Stimulated activated CD8-positive, alpha-beta memory T cell treated with anti-CD3 and anti-CD28 coated beads, Interleukin-15, amount 100 ng/mL, for 1 hour (primary cell): ENCODE data around the gene FARSB.

Experiments
- DNase-seq: peaks from one replicate; pipeline ENCODE4 v3.0.0-alpha.2; 2020; ENCODE audit warnings: low read depth

Gene FARSB

DNA sequence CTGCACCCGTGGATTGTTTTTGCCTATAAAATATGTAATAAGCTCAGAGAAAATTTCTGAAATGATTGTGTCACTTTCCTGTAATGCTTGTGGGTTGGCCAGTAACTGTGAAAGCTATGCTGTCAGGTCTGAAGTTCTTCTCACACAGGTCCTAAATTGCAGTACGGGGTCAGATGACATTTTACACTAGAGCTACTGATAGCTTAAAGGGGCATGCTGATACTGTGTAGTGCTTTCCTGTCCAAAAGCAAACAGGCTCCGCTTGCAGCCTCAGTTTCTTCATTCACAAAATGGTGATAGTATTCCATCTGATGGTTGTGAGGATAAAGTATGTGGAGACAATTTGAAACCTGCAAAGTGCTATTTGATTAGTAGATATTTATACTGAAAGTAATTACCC, 7.6 kb upstream of the FARSB start:
- no peak for DNase-seq

- DNase-seq, result no peak
These were observed 894 bp upstream of the FARSB start for GRCh38 chr2:222656526-222657446.

DNA sequence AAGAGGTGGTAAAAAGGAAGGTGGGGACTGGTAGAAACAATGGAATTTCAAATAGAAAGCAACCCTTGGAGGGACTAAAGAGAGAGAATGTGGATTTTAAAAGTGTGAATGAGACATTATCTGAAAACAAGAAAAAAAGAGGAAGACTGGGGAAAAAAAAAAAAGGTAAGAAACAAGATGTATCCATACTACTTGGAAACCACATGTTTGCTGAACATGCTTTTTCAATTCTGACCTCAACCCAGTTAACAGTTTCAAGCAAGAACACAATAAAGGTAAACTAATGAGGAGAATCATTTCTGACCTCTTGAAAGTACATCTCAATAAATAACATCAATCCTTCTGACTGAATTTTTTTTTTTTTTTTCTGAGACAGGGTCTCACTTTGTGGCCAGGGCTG, 2.6 kb downstream of the FARSB start:
- no peak for DNase-seq

DNA sequence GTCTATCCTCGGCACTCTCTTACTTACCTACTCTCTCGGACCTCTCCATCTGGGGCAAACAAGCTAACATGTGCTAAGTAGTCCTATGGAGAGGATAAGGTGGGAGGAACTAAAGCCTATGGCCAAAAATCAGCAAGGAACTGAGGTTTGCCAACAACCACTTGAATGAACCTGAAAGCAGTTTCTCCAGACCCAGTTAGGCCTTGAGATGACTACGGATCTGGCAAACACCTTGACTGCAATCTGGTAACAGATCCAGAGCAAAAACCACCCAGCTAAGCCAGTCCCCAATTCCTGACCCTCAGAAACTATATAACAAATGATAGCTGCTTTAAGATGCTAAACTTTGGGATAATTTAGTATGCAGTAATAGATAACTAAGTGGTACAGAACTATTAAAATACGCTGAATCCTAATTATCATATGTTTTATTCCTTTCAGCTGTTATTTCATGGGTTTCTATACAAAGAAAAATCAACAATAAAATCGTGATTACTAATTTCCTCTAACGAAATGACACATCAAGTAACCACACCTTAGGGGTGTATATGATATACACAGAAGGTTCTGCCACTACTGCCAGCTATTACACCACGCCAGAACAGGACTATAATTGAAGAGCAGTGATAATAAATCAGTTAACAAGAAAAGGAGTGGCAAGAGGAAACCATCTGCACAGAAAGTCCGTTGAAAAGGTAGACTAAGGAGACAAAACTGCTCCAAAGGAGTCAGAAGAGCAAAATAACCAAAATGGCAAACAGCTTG, 3.2 kb downstream of the FARSB start:
- DNase-seq, result no peak

DNA sequence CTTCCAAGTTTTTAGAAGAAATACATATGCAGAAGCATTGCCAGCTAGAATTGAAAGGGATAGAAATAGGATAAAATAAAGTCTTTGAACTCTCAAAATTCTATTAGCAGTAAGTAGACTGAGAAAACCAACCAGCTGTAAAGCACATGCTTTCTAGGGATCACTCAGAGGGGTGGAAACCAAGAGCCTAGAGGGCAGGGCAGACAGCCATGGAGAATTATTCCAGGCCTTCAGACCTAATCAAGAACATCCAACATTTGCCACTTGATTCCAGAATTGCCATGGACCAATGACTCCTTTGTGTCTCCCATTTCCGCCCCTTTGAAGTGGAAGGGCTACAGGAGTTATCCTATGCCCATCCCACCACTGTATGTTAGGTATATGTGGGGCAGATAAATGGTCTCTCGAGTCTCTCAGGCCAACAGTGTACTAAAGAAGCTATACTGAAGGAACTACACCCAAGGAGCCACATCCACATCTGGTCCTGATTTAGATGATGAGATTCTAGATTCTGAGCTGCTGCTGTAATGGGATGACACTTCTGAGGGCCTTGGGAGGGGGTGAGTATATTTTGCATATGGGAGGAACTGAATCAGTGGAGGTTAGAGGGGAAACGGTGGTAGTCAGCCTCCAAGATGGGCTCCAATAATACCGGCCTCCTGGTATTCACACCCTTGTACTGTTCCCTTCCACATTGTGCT, 4.0 kb downstream of the FARSB start:
- no peak for DNase-seq

DNA sequence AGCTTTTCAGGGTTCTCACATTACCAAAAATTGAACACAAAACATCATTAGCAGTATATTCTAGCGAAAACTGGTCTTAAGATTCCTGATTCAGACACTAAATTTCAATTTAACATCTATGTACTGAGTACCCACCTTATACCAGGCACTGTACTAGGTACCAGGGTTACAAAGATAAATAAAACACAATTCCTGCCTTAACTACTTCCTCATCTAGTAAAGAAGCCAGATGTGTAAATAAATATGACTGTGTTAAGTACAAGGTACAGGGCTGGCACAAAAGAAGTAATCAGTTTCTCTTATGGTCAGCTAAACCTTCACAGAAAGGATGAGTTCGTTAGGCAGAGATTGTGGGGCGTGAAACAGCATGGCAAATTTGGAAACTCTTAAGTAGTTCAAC, 6.1 kb downstream of the FARSB start:
- no peak for DNase-seq

- DNase-seq, result no peak
These were observed 9.9 kb downstream of the FARSB start for GRCh38 chr2:222646008-222646407.

GRCh38 chr2:222643134-222643533, 12.8 kb downstream of the FARSB start:
- DNase-seq, result no peak

DNA sequence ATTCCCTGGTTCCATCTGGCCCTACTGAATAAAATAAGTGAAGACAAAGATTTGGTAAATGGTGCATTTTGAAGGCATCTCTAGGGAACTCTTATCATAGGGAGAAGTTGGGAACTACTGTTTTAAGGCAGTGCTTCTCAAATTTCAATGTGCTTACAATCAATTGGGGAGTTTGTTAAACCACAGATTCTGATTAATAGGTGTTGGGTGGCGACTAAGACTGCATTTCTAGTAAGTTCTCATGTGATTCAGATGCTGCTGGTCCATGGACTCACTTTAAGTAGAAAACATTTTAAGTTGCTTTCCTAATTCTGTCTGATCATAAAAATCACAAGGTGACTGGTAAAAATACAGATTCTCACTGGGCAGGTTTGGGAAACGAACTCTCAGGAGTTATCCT, 14.6 kb downstream of the FARSB start:
- no peak for DNase-seq

DNA sequence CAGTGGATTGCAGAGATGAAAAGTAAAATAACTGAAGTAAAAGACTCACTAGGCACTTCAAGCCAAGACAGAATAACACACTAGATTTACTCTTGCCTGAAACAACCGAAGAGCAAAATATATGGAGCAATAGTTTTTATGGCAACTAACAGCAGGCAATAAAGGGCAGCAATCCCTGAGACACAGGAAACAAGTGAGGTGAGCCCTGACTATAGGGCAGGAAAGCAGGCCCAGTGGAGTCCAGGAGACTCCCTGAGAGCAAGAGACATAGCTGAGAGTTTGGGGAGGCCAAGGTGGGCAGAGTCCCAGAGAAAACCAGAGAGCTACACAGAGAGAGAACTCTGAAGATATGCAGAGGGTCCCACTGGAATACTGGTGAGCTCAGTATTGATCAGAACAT, 18.8 kb downstream of the FARSB start:
- no peak for DNase-seq

GRCh38 chr2:222635295-222635694, 20.6 kb downstream of the FARSB start:
- DNase-seq, result no peak

DNA sequence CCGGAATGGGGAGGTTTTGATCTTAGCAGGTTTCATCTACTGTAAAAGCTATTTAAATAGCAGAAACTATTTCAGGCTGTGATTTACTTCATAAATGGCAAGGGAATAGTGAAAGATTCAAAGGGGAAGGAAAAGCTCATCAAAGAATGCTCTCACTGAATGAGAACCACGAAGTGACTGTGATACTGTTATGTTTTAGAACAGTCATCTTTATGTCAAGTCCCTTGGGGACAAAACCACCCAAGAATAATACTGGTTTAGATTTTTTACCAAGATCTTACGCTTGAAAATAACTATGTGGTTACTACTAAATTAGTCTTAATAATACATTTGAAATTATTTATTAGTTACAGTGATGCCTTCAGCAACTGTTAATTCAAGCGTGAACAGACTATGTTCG, 28.1 kb downstream of the FARSB start:
- DNase-seq, result no peak

DNA sequence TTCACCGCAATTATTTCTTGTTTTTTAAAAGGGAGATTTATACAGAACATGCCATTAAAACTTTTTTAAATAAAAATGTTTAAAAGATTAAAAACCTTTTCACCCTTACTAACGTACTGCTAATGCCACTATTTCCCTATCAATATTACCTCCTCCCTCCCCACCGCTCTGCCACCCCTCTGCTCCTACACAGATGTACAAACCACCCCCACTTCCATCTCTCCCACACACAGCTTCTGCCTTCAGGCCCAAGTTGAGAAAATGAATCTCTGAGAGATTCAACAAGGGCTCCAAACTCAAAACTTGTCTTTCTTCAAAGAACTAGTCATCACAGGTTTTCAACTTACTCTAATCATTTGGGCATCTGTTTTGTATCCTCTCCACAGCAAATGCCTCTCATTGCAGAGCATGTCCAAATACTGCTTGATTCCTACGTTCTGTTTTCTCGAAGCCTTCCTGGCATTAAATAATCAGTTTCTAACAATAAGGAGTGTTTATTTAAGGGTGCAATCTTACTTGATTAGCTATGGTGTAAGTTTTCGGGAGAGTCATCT, 32.1 kb downstream of the FARSB start:
- no peak for DNase-seq

- no peak for DNase-seq
These were observed 33.0 kb downstream of the FARSB start for GRCh38 chr2:222622910-222623309.

GRCh38 chr2:222621893-222622292, 34.0 kb downstream of the FARSB start:
- DNase-seq, result no peak

GRCh38 chr2:222615320-222615719, 40.6 kb downstream of the FARSB start:
- no peak for DNase-seq

DNA sequence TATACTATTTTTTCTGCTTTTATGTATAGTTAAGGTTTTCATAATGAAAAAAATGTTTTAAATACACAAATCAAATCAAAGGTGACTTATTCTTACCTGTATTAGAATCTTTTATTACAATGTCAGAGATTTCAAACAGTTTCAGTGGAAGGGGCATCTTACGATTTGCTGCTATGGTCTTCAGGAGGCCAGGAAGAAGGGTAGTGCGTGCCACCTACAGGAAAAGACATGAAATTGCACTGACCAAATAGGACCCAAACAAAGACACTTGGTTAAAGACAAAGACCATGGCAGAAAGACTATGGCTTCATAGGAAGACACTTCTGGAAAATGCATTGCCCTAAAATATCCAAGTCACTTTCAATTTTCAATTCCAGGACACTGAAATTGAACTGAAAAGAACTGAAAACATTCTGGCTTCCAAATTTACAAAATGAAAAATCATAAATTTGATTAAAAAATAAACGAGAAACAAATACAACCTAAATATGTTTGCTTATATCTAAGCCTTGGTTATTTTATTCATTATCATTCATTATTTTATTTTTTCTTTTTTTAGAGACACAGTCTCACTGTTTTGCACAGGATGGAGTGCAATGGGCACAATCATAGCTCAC, 42.1 kb downstream of the FARSB start:
- DNase-seq, result no peak

DNA sequence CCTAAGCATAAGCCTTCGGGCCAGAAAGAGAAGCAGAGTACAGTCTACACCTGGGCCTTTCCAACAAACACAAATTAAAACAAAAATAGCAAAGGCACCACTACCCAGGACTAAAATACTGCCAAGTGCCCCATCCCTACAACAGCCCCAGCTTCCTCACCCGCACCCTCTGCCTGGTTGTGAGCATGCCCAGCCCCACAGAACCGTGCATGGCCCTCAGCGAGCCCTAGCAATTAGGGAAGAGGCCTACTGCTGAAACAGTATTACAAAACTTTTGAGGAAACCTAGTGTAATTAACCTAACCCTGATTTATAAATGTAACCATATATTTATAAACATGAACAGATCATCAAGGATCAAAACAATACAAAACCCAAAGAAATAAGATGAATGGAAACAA, 44.2 kb downstream of the FARSB start:
- DNase-seq, result no peak

- no peak for DNase-seq
These were observed 45.1 kb downstream of the FARSB start for GRCh38 chr2:222610746-222611145.

DNA sequence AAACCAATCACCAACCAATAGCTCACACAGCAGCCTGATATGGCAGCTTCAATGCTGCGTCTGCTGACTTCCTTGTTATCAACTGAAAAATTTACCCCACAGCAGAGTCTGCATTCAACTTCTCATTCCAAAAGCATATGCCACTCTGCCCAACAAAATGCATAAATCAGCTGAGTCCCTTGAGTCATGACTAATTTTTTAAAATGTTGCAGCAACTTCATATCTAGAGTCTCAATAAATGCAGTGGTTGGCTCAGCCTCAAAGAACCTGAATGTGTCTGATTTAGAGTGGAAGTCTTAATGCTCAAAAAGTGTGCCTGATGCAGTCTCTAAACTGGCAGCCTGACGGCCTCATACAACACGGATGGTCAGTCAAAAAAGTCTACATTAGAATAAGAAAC, 46.5 kb downstream of the FARSB start:
- no peak for DNase-seq

- no peak for DNase-seq
These were observed 47.8 kb downstream of the FARSB start for GRCh38 chr2:222608081-222608480.

GRCh38 chr2:222606306-222606705, 49.6 kb downstream of the FARSB start:
- DNase-seq, result no peak
